Measurements from ENCODE around the gene CCDC73.

DNA sequence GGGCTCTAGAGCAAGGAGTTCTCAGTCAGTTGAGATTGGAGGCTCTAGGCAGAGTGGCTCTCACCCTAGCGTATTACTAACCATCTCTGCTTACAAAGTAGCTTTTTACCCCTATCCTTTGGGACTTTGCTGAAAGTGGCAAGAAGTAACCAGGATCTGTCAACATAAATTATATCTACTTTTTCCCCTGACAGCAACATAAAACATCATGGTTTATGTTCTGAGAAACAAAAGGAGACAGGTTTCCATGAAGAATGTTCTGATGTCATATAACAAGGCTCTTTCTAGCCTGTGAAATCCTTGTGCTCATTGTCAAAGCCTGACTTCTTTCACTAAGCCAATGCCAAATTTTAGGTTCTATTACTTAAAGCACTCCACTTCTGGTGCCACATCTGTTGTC, 218.0 kb downstream of the CCDC73 start:
- TF ChIP-seq SIN3A (IDR thresholded peaks at IDR 0.05; ENCODE audit: borderline replicate concordance, low read depth, low read length) (no peak), SMC3 (IDR thresholded peaks at IDR 0.05; ENCODE audit: low read depth, low read length) (no peak), TCF12 (IDR thresholded peaks at IDR 0.05) (no peak), CTCF (IDR thresholded peaks at IDR 0.05) (no peak), ELF1 (IDR thresholded peaks at IDR 0.05) (no peak), MAX (IDR thresholded peaks at IDR 0.05; ENCODE audit: low read depth) (no peak), POLR2AphosphoS5 (IDR thresholded peaks at IDR 0.05; ENCODE audit: low read depth, low read length) (no peak)
- TF ChIP-seq, protein P1, sequence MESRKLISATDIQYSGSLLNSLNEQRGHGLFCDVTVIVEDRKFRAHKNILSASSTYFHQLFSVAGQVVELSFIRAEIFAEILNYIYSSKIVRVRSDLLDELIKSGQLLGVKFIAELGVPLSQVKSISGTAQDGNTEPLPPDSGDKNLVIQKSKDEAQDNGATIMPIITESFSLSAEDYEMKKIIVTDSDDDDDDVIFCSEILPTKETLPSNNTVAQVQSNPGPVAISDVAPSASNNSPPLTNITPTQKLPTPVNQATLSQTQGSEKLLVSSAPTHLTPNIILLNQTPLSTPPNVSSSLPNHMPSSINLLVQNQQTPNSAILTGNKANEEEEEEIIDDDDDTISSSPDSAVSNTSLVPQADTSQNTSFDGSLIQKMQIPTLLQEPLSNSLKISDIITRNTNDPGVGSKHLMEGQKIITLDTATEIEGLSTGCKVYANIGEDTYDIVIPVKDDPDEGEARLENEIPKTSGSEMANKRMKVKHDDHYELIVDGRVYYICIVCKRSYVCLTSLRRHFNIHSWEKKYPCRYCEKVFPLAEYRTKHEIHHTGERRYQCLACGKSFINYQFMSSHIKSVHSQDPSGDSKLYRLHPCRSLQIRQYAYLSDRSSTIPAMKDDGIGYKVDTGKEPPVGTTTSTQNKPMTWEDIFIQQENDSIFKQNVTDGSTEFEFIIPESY (IDR thresholded peaks at IDR 0.05; ENCODE audit: borderline replicate concordance, low read depth), result no peak

All from SK-N-SH (cell line).